ENCODE results near the gene SMIM11. TPM values are rescaled to one million over a fixed set of nuclear protein-coding genes. Genes with fewer than 3 reads are reported as not detected.
"Not testable (repeated sequence)": the region's sequence is repeated elsewhere in the genome, so short reads cannot be mapped to it uniquely, and the experiment has no call there.

SMIM11 gene
- total RNA-seq, 2 experiments from 2014 or later: 16.4 to 16.5 TPM

GRCh38 chr21:34383138-34383537 is 7.8 kb downstream of the SMIM11 start:
- DNase-seq; H3K36me3 Mint-ChIP-seq (ENCODE audit: low read depth); H3K27ac Mint-ChIP-seq; intact Hi-C loops (cut with micrococcal nuclease); H3K4me3 Mint-ChIP-seq; H3K27me3 Mint-ChIP-seq (ENCODE audit: low read depth); H3K9me3 Mint-ChIP-seq; H3K4me1 Mint-ChIP-seq (ENCODE audit: low read depth); CTCF ChIA-PET: not testable (repeated sequence)

GRCh38 chr21:34383724-34384415 is 8.6 kb downstream of the SMIM11 start:
- H3K27ac Mint-ChIP-seq; DNase-seq; H3K4me1 Mint-ChIP-seq (ENCODE audit: low read depth); CTCF ChIA-PET; H3K9me3 Mint-ChIP-seq; H3K4me3 Mint-ChIP-seq; intact Hi-C loops (cut with micrococcal nuclease); H3K27me3 Mint-ChIP-seq (ENCODE audit: low read depth); H3K36me3 Mint-ChIP-seq (ENCODE audit: low read depth): not testable (repeated sequence)

GRCh38 chr21:34400522-34400921 is 25.2 kb downstream of the SMIM11 start:
- CTCF ChIA-PET, H3K9me3 Mint-ChIP-seq: not testable (repeated sequence)

GRCh38 chr21:34404742-34405141 is 29.4 kb downstream of the SMIM11 start:
- H3K36me3 Mint-ChIP-seq (ENCODE audit: low read depth); CTCF ChIA-PET; H3K9me3 Mint-ChIP-seq; intact Hi-C loops (cut with micrococcal nuclease); H3K4me1 Mint-ChIP-seq (ENCODE audit: low read depth); H3K27ac Mint-ChIP-seq; H3K4me3 Mint-ChIP-seq; DNase-seq; H3K27me3 Mint-ChIP-seq (ENCODE audit: low read depth): not testable (repeated sequence)

More at GRCh38 chr21:34400522-34400921, 25.2 kb downstream of the SMIM11 start:
- H3K36me3 Mint-ChIP-seq (ENCODE audit: low read depth); H3K4me3 Mint-ChIP-seq; H3K27ac Mint-ChIP-seq; DNase-seq; H3K4me1 Mint-ChIP-seq (ENCODE audit: low read depth); intact Hi-C loops (cut with micrococcal nuclease); H3K27me3 Mint-ChIP-seq (ENCODE audit: low read depth): not testable (repeated sequence)

GRCh38 chr21:34405686-34406085 is 30.4 kb downstream of the SMIM11 start:
- H3K27me3 Mint-ChIP-seq (ENCODE audit: low read depth); CTCF ChIA-PET: not testable (repeated sequence)

GRCh38 chr21:34406102-34406501 is 30.8 kb downstream of the SMIM11 start:
- CTCF ChIA-PET; H3K36me3 Mint-ChIP-seq (ENCODE audit: low read depth): not testable (repeated sequence)

More at GRCh38 chr21:34405686-34406085, 30.4 kb downstream of the SMIM11 start:
- H3K4me1 Mint-ChIP-seq (ENCODE audit: low read depth); H3K9me3 Mint-ChIP-seq; intact Hi-C loops (cut with micrococcal nuclease); DNase-seq; H3K36me3 Mint-ChIP-seq (ENCODE audit: low read depth); H3K27ac Mint-ChIP-seq; H3K4me3 Mint-ChIP-seq: not testable (repeated sequence)

GRCh38 chr21:34406676-34407075 is 31.4 kb downstream of the SMIM11 start:
- CTCF ChIA-PET; H3K4me1 Mint-ChIP-seq (ENCODE audit: low read depth); H3K36me3 Mint-ChIP-seq (ENCODE audit: low read depth); H3K27ac Mint-ChIP-seq; H3K27me3 Mint-ChIP-seq (ENCODE audit: low read depth); H3K9me3 Mint-ChIP-seq; H3K4me3 Mint-ChIP-seq; DNase-seq; intact Hi-C loops (cut with micrococcal nuclease): not testable (repeated sequence)

More at GRCh38 chr21:34406102-34406501, 30.8 kb downstream of the SMIM11 start:
- H3K9me3 Mint-ChIP-seq; H3K4me1 Mint-ChIP-seq (ENCODE audit: low read depth); intact Hi-C loops (cut with micrococcal nuclease); H3K4me3 Mint-ChIP-seq; H3K27me3 Mint-ChIP-seq (ENCODE audit: low read depth); H3K27ac Mint-ChIP-seq; DNase-seq: not testable (repeated sequence)

GRCh38 chr21:34407294-34407693 is 32.0 kb downstream of the SMIM11 start:
- DNase-seq; intact Hi-C loops (cut with micrococcal nuclease); H3K4me1 Mint-ChIP-seq (ENCODE audit: low read depth); H3K27me3 Mint-ChIP-seq (ENCODE audit: low read depth); H3K27ac Mint-ChIP-seq; H3K4me3 Mint-ChIP-seq; CTCF ChIA-PET; H3K36me3 Mint-ChIP-seq (ENCODE audit: low read depth); H3K9me3 Mint-ChIP-seq: not testable (repeated sequence)

GRCh38 chr21:34417448-34418077 is 42.3 kb downstream of the SMIM11 start:
- H3K4me3 Mint-ChIP-seq; H3K9me3 Mint-ChIP-seq; H3K36me3 Mint-ChIP-seq (ENCODE audit: low read depth); intact Hi-C loops (cut with micrococcal nuclease); H3K4me1 Mint-ChIP-seq (ENCODE audit: low read depth); DNase-seq; H3K27ac Mint-ChIP-seq; H3K27me3 Mint-ChIP-seq (ENCODE audit: low read depth); CTCF ChIA-PET: not testable (repeated sequence)

GRCh38 chr21:34423805-34424204 is 48.5 kb downstream of the SMIM11 start, which contains the start of gene SMIM34:
TSS of gene SMIM34 (minus strand) at chr21:34423951. CDS start at chr21:34423839, 112 bp downstream.
- H3K27ac Mint-ChIP-seq; H3K4me3 Mint-ChIP-seq; H3K9me3 Mint-ChIP-seq; CTCF ChIA-PET; intact Hi-C loops (cut with micrococcal nuclease); H3K4me1 Mint-ChIP-seq (ENCODE audit: low read depth); DNase-seq; H3K36me3 Mint-ChIP-seq (ENCODE audit: low read depth); H3K27me3 Mint-ChIP-seq (ENCODE audit: low read depth): not testable (repeated sequence)

- CTCF ChIA-PET; H3K36me3 Mint-ChIP-seq (ENCODE audit: low read depth); H3K9me3 Mint-ChIP-seq; H3K4me1 Mint-ChIP-seq (ENCODE audit: low read depth); intact Hi-C loops (cut with micrococcal nuclease); DNase-seq; H3K27me3 Mint-ChIP-seq (ENCODE audit: low read depth); H3K4me3 Mint-ChIP-seq; H3K27ac Mint-ChIP-seq: not testable (repeated sequence)
Measured at GRCh38 chr21:34427339-34427738, 52.0 kb downstream of the SMIM11 start.

- H3K27me3 Mint-ChIP-seq (ENCODE audit: low read depth); H3K36me3 Mint-ChIP-seq (ENCODE audit: low read depth); H3K4me3 Mint-ChIP-seq; H3K9me3 Mint-ChIP-seq; CTCF ChIA-PET; H3K4me1 Mint-ChIP-seq (ENCODE audit: low read depth); intact Hi-C loops (cut with micrococcal nuclease); H3K27ac Mint-ChIP-seq; DNase-seq: not testable (repeated sequence)
Measured at GRCh38 chr21:34428441-34428840, 53.1 kb downstream of the SMIM11 start.

- H3K4me3 Mint-ChIP-seq; DNase-seq; H3K9me3 Mint-ChIP-seq; CTCF ChIA-PET; H3K27ac Mint-ChIP-seq; H3K27me3 Mint-ChIP-seq (ENCODE audit: low read depth); H3K36me3 Mint-ChIP-seq (ENCODE audit: low read depth); H3K4me1 Mint-ChIP-seq (ENCODE audit: low read depth); intact Hi-C loops (cut with micrococcal nuclease): not testable (repeated sequence)
Measured at GRCh38 chr21:34429710-34430109, 54.4 kb downstream of the SMIM11 start.
